T-helper 1 cell treated with Interleukin-12 subunit alpha and Interleukin-12 subunit beta and Interleukin-4 antibody, amounts not matched to agents 30 ng/mL and 1 ng/mL, for 36 hours (primary cell): ENCODE data around the gene USP9Y. TPM values are rescaled to one million over a fixed set of nuclear protein-coding genes. Genes with fewer than 3 reads are reported as not detected.

Experiments
- intact Hi-C: fragments of 100-400 bp; cut with micrococcal nuclease; formaldehyde crosslinking; loops from one replicate; pipeline ENCODE4 v1.15.1; 2024
- total RNA-seq: library from RNA; stranded (reverse); gene quantifications from 2 replicates; pipeline ENCODE4 v1.2.3, GENCODE V29; 2022

USP9Y gene, protein sequence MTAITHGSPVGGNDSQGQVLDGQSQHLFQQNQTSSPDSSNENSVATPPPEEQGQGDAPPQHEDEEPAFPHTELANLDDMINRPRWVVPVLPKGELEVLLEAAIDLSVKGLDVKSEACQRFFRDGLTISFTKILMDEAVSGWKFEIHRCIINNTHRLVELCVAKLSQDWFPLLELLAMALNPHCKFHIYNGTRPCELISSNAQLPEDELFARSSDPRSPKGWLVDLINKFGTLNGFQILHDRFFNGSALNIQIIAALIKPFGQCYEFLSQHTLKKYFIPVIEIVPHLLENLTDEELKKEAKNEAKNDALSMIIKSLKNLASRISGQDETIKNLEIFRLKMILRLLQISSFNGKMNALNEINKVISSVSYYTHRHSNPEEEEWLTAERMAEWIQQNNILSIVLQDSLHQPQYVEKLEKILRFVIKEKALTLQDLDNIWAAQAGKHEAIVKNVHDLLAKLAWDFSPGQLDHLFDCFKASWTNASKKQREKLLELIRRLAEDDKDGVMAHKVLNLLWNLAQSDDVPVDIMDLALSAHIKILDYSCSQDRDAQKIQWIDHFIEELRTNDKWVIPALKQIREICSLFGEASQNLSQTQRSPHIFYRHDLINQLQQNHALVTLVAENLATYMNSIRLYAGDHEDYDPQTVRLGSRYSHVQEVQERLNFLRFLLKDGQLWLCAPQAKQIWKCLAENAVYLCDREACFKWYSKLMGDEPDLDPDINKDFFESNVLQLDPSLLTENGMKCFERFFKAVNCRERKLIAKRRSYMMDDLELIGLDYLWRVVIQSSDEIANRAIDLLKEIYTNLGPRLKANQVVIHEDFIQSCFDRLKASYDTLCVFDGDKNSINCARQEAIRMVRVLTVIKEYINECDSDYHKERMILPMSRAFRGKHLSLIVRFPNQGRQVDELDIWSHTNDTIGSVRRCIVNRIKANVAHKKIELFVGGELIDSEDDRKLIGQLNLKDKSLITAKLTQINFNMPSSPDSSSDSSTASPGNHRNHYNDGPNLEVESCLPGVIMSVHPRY (N-terminal part only)
- total RNA-seq, result 21.7 and 26.3 TPM in 2 replicates

DNA sequence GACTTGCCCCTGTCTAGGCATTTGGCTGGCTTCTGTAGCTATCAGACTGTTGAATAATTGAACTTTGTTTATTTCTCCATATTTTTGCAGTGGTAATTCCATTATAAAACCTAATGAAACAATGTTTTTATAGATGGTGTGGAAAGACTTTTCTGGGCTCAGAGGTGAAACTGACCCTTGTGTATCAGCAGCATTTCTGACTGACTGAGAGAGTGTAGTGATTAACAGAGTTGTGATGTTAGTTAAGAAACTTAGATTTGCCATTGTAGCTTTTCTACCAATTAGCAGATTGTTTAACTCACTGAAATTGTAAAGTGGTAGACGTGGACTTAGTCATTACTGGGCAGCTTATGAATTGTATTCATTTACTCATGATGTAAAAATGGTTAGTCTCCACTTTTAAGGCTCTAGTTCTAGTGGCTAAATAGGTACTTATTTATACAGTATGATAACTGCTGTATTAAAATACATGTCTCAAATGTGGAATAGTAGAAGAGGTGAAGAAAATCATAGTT, at the start of gene USP9Y:
Gene USP9Y (plus strand): TSS at position 51 of the 515 bp plus-strand sequence. CDS start 8,217 bp downstream, outside the sequence.
- intact Hi-C loops, result no loop called here

DNA sequence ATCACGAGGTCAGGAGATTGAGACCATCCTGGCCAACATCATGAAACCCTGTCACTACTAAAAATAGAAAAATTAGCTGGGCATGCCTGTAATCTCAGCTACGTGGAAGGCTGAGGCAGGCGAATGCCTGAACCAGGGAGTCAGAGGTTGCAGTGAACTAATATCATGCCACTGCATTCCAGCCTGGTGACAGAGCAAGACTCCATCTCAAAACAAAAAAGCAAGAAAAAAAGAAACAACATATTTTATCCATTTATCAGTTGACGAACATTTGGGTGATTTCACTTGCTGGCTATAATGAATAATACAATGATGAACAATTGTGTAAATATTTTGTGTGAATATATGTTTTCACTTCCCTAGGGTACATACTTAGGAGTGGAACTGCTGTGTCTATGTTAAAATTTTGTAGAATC, 49.4 kb upstream of the USP9Y start:
- intact Hi-C loops, result no loop called here

DNA sequence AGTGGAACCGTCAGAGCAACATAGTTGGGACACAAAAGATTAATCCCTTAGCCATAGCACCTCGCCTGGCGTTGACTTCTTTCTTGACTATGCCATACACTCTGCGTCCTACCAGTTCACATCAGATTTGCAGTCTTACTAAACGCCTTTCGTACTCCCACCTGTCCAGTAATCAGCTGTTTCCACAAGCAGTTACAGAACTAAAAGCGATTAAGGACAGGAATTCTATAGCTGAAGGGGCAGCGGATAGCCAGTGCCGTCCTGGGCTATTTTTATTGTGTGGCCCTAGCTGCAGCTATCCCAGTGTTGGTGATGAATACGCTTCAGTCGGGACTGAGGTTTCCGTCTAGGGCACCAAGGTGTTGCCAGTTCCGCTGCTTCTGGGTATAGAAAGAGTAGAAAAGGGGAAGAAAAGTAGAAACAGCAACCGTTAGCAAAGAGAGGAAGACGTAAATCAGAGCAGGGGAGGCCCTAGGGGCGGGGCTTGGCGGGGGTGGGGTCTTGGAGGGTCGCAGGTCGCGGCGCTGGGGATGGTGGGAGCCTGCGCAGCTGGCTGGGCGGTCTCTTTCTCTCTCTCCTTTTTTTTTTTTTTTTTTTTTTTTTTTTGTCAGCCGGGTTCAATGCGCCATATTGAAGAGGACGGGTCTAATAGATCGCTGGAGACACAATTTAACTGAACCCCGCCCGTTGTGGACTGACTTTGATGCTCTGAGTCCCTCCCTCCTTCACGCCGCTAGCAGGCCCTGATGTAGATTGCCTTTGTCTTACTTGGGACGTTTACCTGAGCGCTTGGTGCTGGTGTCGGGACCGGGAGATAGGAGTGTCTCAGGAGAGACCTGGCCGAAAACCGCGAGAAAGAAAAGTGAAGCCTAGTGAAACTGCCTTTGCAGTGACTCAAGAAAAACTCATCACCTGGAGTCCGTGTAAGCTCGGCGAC, 39.0 kb upstream of the USP9Y start:
- intact Hi-C loops, result loop anchor here (1.0 to 5.0 kb wide), 8 partner anchors 35 to 1680 kb away; partner anchors contain the start of genes DDX3Y and TMSB4Y

DNA sequence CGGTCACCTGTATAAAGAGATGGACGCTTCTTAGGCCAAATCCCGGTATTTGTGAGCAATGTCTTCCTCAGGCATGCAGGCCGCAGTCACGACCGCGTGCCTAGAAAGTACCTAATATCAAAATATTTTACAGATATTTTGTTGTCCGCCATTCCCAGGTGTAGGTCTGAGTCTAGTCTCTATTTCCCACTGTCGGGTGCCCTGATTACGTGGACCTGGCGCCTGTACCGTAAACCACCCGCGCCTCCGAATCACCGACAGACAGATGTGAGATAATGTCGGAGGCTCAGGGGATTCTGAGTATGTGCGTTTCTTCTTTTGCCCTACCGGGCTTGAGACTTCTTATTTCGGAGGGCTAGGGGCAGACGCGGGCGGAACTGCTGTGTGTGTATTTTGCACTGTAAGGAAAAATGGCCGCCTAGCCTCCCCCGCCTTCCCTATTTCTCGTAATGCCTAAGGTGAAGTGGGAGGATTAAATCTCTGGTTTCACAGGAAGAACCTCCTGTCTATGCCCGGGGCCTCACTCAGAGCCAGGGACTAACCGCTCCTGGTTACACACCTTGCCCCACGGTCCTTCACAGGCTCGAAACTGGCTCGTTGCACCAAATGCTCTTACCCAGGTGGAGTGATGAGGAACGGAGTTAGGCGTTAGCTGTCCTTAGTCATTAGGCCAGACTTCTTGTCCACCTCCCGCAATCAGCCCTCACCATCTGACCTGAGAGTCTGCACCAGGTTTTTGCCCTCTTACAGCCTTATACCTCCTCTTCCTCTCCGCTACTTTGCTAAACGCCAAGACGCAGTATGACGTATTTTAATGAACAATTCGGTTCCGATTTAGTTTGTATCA, 38.1 kb upstream of the USP9Y start:
- intact Hi-C loops, result loop anchor here (1.0 to 5.0 kb wide), 9 partner anchors 36 to 1679 kb away; partner anchors contain the start of genes DDX3Y and TMSB4Y

DNA sequence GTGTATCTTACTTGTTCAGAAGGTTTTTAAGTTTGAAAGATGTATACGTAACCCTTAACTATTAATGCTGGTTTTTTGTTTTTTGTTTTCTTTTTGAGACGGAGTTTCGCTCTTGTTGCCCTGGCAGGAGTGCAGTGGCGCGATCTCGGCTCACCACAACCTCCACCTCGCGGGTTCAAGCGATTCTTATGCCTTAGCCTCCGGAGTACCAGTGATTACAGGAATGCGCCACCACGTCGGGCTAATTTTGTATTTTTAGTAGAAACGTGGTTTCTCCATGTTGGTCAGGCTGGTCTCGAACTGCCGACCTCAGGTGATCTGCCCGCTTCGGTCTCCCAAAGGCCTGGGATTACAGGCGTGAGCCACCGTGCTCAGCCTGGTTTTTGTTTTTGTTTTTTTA, 37.2 kb upstream of the USP9Y start:
- intact Hi-C loops, result loop anchor here (1.0 to 5.0 kb wide), 8 partner anchors 37 to 1678 kb away; partner anchors contain the start of gene TMSB4Y

DNA sequence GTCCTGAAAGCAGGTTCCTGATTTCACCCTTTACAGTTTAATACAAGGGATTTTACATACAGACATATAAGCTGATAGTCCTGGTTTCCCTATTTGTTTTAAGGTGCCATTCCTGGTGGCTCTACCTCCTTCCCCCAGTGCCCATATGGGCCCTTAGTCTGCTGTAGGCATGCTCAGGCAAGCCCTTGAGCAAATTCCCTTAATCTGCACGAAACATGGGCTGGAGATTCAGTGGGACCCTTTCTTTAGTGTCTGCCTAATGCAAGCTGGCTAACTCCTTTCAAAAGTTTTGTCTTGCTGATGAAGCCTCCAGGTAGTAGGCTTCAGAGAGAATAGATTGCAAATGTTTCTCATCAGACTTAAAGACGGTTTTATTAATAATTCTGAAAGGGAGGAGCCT, 22.9 kb upstream of the USP9Y start:
- intact Hi-C loops, result no loop called here

DNA sequence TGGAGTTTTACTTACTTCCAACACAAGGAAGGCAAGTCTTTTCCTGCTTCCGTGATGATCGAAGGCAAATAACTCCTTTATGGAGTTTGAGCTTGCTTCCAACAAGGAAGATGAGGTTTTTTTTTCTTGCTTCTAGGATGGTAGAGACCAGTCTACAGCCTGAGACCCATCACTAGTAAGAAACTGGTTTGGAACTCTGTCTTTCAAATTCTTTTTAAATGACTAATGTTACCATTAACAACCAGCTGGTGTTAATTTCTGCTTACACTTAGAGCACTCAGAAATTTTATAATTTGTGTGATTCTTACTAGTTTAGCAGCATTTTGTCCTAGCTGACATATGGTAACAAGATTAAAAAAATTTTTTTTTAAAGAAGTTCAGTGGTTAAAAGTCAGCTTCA, 19.5 kb upstream of the USP9Y start:
- intact Hi-C loops, result no loop called here

DNA sequence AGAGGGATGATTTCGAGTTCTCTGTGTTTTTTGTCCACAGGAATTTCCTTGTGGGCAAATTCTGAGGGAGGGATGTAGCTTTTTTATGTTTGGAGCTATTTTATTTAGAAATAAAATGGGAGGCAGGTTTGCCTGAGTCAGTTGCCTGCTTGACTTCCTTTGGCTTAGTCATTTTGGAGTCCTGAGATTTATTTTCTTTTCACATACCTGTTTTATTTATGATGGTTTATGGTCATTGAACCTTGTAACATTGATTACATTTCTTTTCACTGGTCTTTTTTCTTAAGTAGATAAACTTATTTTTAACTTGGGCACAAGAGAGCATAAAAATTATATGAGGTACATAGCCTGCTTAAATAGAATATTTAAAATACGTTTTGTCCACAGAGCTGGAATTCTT, 12.7 kb upstream of the USP9Y start:
- intact Hi-C loops, result no loop called here

DNA sequence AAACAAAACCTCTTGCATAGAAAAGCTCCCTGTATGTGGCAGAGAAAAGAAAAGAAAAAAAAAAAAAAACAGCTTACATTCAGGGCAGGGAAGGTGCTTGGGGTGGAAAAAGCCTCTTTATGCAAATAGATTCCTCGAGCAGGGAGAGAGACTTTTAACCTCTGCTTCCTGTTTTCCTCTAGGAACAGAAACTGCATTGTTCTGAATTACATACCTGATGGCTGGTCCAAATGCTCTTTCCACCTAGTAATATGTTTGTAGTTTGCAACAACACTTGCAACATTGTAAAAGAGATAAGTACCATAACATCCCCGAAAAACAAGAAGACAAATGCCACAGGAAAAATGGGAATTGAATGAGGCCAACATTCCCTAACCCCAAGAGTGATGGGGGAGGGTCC, 944 bp upstream of the USP9Y start:
- intact Hi-C loops, result no loop called here

DNA sequence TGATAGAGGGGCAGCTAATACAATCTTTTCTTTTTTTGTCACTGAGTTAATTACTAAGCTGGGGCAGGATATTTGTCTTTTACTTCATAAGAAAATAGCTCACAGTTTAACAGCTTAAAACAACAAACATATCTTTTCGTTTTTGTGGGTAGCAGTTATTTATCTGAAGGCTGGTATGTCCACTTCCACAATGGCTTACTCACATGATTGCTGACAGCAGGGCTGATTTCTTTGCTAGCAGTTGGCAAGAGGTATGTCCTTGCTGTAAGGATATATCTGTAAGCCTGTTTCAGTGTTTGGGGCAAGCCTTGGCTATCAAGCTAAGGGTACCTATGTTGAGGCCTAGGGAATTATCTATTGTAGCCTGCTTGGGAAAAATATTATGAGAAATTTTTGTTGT, 1.1 kb downstream of the USP9Y start:
- intact Hi-C loops, result no loop called here

DNA sequence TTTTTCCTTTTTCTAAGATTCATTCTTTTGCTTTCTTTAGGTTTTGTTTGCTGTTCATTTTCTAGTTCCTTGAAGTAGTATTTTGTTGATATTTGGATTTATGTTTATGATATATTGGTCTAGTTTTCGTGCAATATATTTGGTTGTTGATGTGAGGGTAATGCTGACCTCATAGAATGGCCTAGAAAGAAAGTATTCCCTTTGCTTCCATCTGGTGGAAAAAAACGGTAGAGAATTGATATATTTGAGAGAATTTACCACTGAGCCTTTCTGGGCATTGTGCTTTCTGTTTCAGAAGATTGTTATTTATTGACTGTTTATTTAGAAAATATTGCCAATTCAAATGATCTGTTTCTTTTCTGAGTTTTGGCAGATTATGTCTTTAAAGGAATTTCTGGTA, 9.4 kb downstream of the USP9Y start:
- intact Hi-C loops, result no loop called here

DNA sequence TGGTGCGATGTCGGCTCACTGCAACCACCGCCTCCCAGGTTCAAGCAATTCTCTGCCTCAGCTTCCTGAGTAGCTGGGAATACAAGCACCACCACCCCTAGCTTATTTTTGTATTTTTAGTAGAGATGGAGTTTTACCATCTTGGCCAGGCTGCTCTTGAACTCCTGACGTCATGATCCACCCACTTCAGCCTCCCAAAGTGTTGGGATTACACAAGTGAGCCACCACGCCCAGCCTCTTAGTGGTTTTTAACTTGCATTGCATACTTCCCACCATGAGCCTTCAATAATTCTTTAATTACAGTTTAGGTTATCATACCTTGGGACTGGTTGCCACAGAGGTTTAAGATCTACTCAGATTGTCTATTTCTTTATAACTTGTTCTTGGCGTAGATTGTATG, 14.3 kb downstream of the USP9Y start:
- intact Hi-C loops, result no loop called here

DNA sequence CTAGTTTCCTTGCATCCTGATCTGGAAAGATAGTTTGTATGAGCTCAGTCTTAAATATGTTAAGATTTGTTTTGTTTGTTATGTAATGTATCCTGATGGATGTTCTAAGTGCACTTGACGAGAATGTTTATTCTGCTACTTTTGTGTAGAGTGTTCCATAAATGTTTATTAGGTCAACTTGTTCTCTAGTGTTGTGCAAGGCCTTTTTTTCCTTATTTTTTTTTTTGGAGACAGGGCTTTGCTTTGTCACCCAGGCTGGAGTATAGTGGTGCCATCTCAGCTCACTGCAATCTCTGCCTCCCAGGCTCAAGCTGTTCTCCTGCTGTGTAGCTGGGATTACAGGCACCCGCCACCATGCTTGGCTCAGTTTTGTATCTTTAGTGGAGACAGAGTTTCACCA, 28.7 kb downstream of the USP9Y start:
- intact Hi-C loops, result no loop called here

DNA sequence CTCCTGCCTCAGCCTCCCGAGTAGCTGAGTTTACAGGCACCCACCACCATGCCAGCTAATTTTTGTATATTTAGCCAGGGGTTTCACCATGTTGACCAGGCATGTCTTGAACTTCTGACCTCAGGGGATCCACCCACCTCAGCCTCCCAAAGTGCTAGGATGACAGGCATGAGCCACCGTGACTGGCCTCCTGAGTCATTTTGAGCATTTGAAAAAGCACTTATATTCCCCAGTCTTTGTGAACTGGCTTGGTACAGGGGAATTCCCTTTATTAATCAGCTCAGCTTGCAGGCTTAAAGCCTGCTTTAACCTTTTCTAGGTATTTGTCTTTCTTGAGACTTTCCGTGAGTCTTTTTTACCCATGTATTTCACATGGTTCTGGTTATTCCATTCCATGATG, 32.6 kb downstream of the USP9Y start:
- intact Hi-C loops, result no loop called here

DNA sequence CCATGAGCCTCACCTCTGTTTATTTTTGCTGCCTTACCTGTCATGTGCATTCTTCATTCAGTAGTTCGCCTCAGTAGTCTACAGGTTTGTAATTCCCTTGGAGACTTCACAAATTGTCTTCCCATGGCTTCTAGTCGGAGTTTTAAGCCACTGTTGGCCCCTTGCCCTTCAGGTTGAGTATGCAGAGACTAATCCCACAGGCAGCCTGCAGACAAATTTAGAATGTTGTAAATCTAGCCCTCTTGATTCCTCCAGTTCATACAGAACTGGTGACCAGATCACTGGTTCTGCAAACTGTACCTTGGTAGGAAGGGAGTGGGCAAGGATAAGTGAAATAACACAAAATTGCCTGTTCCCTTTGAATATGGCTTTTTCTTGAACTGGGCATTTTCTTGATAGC, 33.0 kb downstream of the USP9Y start:
- intact Hi-C loops, result no loop called here

DNA sequence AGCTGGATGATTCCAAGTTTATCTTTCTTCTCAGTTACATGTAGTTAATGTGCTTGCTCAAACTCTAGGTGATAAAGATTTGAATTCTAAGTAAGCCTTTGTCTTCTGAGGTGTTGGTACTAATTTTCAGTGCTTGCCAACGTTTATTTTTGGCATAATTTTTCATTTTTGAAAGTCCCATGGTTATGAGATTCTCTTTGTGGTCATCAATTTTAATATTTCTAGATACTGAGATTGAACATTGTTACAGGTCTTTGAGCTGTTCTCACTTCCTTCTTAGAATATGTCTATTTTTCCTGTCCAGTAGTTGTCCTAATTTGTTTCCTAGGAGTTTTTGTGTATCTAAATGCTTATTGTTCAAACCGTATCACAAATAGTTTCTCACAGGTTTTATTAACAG, 40.4 kb downstream of the USP9Y start:
- intact Hi-C loops, result no loop called here

DNA sequence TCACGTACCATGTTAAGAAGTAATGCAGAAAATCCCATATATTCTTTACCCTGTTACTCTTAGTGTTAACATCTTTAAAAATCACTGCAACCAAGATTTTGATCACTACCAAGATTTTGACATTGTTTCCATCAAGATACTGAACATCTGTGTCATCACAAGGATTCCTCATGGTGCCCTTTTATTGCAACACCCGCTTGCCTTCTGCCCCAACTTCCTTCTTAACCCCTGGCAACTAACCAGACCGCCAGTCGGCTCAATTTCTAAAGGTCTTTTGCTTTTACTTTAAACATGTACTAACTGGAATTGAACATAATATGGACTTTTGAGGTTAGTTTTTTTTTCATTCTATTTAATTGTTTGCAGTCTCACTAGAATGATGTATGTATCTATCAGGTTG, 41.7 kb downstream of the USP9Y start:
- intact Hi-C loops, result no loop called here

DNA sequence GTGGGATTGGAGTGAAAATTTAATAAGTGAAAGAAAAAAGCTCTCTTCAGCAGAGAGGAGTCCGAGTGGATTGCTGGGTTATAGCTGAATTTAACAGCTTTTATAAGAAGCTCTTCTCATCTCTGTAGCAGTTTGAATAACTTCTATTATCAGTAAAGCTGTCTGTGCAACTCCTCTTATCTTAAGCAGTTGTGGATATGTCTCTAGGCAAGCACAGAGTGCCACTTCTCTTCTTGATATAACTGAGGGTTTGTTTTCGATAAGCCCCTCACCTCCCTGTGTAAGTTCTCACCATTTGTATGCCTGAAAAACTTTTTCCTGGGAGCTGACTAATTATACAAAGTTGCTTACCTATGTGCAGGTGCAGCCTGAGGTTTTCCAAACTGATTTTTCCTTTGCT, 43.1 kb downstream of the USP9Y start:
- intact Hi-C loops, result no loop called here

DNA sequence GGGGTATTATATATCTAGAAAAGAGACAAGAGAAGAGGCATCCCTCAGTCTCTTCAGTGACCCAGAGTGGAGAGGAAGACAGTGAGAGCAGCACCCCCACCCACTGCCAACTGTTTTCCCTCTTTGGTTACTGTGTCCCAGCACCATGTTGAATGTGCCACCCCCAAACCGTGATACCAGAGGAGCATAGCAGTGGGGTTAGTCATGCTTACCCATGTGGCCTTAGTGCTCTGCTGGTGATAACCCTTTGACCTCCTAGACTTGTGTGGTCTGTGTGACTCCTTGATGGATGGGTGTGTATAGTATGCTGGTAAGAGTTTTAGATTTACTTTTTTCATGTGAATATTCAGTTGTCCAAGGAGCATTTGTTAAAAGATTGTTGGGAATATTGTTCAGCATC, 48.3 kb downstream of the USP9Y start:
- intact Hi-C loops, result no loop called here

DNA sequence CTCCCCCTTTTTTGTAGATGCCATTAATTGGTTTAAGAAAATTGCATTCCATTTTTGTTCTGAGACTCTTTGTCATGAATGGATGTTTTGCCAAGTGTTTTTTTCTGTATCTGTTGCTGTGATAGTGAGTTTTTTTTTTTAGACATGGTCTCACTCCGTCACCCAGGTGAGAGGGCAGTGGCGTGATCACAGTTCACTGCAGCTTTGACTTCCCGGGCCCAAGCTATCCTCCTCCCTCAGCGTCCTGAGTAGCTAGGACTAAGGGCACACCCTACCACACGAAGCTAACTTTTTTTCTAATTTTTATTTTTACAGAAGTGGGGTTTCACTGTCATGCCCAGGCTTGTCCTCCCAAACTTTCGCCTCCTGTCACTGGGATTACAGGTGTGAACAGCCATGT, 51.8 kb downstream of the USP9Y start:
- intact Hi-C loops, result no loop called here
